Renal cortical epithelial cell (primary cell): ENCODE measurements around the gene SMARCB1. TPM values are rescaled to one million over a fixed set of nuclear protein-coding genes. Genes with fewer than 3 reads are reported as not detected.

Experiments
- DNase-seq: peaks from one replicate; pipeline ENCODE4 v3.0.0-alpha.2; 2011; ENCODE audit warnings: low read depth
- total RNA-seq: library from RNA; depleted of rRNA; stranded (reverse); fragments of >200 nt; gene quantifications from 2 replicates; pipeline ENCODE4 v1.2.3, GENCODE V29; 2014

Gene SMARCB1
- total RNA-seq, 1 donor from 2014 or later, result 35.2 TPM

DNA sequence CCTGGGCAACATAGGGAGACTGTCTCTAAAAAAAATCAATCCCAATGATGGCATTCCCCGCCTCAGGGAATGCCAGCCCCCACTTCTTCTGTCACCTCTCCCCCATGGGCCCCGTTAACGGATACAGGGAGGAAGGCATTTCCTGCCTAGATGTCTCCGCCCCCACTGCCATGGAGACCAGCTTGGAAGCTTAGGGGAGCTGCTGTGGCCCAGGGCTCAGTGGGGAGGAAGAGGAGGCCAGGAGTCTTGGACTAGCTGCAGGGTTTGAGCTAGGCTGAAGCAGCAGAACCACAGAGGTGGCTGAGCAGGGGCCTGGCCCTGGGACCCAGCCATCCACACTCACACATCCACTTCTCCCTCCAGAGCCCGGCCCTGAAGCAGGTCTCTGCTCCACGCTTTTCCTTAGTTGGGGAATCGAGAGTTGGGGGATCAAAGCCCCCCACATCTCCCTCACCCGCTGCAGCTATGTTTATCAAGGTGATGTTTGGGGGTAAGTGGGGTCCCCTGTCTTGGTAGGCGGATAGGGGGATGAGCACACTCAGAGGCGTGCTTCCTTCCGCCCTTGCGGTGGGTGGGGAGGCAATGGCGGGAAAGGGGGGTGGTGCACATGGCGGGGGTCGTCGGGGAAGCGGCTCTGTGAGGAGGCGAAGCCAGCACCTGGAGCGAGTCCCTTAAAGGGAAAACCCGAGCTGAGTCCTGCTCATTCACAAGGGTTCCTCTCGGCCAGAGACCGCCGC, 23.8 kb upstream of the SMARCB1 start, which contains the start of gene C22orf15:
C22orf15 (plus strand) TSS at position 149 of the 737 bp plus-strand sequence; CDS start at position 466, 317 bp downstream.
- no peak for DNase-seq

DNA sequence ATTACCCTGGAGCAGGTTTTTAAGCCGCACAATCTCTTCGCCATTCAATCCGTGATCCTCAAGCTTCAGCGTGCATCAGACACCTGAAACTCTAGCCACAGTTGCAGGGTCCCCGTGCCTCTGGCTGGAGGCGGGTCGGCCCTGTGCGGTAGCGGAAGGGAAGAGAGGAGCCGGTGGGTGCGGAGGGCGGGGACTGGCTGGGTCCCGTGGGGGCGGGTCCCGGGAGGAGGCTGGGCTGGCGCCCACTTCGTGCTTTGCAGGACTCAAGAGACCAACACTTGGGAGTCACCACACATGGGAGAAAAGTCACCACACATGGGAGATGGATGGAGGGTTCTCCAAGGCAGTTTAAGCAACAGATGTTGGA, 23.2 kb upstream of the SMARCB1 start:
- no peak for DNase-seq

DNA sequence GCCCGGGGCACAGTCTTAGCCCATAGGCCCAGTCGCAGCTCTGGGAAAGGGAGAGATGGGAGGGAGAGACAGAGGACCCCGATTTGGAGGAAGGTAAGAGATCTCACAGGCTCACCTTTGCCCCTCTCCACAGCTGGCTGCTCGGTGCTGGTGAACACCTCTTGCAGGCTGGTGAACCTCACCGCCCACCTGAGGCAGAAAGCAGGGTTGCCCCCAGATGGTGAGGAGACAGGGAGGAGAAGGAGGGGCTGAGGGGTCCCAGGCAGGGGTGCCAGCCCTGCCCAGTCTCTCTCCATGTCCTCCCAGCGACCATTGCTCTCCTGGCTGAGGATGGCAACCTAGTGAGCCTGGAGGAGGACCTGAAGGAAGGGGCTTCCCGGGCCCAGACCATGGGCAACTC, 22.8 kb upstream of the SMARCB1 start:
- no peak for DNase-seq

DNA sequence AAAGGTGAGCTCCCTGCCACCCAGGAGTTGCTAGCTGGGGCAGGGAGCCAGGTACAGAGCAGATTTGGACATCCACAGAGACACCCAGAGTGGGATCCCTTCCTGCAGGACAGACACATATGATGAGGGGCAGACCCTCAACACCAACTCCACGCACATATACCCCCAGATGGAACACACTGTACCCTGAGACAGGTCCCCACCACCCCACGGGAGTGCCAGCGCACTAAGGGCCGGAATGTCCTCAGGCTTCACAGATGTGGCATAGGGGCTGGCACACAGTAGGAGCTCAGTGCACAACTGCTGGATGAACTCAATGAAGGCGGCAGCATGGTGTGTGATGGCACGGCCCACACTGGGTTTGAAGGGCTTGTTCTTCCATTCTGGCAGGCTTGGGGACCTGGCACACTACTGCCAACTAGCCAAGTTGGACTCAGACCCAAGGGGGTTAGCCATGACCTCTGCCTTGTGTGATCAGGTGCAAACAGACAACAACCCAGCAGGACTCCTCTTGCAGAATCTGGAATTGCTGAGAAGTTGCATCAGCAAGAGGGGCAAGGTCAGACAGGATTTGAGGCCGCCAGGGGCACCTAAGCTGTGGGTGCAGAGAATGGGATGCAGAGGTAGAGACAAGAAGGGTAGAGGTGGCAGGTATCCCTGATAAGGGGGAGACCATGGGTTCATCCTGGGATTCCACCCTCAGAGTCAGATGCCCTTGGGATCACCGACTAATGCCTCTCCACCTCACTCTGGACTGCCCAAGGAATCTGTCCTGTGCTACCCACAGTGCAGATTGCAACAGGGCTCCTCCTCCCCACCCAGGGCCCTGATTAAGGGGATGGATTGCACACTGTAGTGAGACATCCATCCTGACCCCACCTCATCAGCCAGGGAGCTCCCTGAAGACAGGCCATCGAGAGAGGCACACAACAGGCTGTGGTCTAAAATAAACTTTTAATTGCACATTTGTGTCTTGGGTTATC, 21.6 kb upstream of the SMARCB1 start:
- no peak for DNase-seq

DNA sequence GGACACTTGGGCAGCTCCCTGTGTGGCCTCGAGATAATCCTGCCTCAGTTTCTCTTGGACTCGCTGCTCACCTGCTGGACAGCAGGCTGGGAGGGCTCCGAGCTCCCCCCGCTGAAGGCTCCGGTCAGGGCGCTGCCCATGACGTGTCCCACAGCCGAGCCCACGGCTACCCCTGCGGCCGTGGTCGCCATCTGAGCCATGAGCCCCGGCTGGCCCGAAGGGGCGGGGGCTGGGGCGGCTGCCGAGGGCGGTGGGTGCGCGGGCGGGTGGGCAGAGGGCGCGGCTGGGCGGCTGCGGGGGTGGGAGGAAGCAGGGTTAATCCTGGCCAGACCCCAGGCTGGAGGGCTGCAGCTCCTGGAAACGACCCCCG, 19.5 kb upstream of the SMARCB1 start:
- no peak for DNase-seq

DNA sequence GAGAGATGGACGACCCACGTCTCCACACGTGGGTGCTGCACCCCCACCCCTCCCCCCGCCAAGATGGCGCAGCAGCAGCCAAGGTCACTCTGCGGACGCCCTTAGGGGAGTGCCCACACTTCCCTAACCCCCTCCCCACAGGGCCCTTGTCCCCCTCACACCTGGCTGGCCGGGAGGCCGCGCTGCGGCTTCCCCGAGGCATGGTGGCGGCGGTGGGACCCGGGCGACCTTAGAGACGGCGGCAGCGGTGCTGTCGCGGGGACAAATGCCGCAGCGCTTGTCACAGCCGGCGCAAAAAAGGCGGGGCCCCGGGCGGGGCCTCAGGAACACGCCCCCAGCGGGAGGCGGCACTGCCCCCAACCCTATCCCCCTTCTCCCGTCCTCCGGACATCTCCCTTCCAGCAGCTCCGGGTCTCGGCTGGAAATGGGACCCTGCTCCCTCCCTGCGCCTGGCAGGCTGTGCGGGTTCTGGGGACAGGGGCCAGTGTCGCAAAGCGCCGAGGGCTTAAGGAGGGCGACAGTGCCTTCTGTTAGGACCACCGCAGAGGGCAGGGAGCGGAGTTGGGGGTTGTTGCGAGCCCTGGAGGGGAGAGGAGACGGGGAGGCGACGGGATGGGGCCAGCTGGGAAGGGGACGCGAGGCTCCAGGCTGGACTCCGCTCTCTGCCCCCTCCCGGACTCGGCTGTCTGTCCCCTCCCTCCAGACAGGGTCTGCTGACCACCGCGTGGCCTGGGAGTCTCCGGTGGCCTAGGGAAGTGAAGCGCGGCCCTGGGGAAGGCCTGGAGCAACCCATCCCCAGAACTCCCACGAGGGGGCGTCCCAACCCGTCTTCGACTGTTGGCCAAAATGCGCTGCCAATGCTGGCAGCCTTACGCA, 18.9 kb upstream of the SMARCB1 start, which contains the start of gene CHCHD10:
CHCHD10 (minus strand) TSS at position 300 of the 876 bp plus-strand sequence; CDS start at position 202, 98 bp downstream.
- DNase-seq, result peak; percentile 33

DNA sequence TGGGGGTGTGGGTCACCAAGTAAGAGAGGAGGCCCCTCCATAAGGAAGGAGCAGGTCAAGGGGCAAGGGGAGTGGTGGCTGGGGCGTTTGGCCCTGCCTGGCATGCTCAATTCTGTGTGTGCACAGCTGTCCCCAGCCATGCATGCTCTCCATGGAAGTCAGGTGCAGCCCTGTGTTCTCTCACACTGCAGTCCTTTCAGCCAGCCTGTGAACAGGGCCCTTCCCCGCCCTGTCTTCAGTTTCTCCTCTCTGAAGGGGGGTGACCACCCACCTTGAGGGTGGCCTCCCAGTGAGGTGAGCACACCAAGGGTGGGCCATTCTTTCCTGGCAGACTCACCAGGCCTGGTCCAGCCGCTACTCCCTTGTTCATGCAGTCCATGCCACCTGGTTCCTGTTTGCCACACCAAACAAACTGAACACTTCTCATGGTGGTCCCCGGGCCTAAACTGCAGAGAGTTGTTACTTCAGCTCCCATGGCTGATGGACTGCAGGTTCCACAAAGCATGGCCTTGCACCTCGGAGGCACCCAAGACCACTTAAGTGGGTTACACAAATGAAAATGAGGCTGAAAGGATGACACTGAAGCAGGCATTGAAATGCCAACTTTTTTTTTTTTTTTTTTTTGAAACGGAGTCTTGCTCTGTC, 17.3 kb upstream of the SMARCB1 start:
- DNase-seq, result no peak

DNA sequence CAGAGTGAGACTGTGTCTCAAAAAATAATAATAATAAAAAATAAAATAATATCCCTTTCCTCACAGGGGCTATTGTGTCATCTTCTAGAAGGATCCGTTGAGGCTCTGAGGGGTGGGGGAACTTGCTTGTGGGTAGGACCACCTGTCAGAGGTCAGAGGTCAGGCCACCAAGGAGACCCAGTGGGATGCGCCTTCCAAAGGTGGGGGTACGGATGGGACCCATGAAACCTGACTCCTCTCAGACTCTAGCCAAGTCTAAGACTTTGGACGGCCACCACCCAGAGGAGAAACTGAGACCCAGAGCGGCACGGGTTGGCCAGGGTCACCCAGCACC, 14.5 kb upstream of the SMARCB1 start:
- DNase-seq, result no peak

DNA sequence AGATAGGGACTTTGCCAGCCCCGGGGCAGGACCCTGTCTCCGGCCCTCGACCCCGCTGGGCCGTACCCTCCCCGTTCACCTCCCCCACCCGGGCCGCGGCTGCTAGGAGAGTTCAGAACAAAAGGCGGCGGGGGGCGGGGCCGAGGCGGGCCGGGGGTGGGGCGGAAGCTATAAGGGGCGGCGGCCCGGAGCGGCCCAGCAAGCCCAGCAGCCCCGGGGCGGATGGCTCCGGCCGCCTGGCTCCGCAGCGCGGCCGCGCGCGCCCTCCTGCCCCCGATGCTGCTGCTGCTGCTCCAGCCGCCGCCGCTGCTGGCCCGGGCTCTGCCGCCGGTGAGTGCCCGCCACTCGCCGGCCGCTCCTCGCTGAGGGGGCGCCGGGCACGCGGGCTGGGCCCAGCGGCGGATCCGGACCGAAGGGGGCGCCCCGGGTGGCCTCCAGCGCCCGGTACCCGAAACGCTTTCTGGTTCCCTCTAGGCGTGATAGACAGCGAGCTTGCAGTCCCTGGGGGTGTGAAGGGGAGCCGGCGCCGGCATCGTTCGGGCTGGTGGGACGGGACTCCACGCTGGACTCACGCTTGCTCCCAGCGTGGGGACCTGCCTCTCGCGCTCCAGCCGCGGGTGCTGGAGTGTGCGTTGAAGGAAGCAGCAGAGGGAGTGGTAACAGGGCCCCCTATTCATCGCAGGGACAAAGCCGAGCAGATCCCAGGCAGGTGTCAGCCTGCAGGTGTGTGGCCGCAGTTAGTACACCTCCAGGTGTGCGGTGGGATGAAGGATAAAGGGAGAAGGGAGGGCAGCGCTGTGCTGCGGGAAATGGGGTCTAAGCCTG, 13.9 kb upstream of the SMARCB1 start, which contains the start of gene MMP11:
MMP11 (plus strand) TSS at position 201 of the 825 bp plus-strand sequence; CDS start at position 223, 22 bp downstream.
- DNase-seq, result no peak

DNA sequence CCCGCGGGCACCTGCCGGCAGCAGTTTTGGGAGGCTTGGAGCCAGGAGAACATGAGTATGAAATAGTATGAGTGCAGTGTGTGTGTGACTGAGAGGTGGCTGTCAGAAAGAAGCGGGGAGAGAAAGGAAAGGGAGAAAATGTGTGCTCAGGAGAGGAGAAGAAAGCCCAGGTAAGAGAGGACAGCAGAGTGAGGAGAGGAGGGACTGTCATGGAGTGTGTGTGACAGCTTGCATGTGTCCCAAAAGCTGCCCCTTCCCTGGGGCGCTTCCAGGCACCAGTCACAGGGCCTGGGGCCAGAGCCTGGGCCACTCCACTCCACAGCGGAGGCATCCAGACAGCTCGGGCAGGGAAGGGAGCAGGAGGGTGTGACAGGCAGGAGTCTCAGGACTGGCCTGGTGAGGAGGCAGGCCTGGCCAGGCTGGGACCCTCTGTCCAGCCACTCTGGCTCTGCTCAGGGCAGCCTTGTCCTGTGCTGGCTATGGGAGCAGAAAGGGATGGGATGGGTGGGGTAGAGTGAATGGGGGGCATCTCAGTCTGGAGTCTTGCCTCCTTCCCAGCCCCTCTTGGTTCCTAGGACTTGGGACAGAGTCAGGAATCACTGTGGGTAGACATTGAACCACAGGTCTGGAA, 13.2 kb upstream of the SMARCB1 start:
- no peak for DNase-seq

DNA sequence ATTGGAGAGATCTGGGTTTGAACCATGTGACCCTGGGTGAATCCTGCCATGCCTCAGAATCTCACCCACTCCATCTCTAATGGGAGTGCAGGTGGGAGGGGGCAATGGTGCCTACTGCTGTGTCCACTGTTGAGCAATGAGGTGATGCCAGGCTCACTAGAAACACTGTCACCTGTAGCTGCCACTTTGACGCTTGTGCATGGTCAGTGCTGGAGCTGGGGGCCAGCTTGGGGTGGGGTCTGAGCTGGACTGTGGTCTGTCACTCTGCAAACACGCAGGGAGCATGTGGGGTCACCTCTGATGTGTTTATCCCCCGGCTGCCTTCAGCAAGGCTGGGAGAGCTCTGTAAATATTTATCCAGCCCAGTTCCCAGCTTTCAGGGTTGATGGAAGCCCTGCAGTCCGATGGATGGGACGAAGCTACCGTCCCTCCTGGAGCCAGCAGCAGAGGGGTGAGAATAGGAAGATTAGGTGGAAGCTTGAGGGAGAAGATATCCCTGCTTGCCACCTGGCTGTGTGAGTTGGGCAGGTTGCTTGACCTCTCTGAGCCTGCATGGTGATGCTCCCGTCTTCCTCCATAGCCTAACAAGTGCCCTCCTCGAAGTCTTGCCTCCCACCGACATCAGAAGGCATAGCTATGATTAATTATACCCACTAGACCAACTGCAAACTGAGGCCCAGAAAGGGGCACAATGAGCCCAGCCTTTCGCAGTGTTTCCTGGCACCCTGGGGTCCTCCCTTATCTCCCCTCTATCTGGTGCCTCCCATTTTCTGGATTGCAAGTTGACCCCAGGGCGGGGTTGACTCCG, 12.4 kb upstream of the SMARCB1 start:
- no peak for DNase-seq

DNA sequence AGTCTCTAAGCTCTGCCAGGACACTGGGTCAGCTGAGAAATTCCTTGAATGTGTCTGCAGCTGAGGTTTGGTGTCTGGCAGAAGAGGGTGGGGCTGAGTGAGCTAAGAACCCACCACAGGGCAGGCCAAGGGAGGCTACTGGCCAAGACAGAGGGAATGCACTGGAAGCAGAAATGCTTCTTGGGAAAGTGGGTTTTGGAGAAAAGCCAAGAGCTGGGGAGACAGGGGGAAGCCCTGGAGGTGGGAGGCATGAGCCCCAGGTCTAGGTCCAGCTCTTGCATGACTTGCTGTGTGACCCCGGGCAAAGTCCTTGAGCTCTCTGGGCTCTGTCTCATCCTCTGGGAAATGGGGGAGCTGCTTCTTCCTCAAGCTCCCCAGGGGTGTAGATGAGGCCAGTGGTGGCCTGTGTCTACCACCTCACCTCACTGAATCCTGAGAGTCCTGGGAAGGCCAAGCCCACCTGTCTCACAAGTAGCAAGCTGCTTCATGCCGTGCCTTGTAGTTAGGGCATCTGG, 11.8 kb upstream of the SMARCB1 start:
- DNase-seq, result peak; percentile 77

DNA sequence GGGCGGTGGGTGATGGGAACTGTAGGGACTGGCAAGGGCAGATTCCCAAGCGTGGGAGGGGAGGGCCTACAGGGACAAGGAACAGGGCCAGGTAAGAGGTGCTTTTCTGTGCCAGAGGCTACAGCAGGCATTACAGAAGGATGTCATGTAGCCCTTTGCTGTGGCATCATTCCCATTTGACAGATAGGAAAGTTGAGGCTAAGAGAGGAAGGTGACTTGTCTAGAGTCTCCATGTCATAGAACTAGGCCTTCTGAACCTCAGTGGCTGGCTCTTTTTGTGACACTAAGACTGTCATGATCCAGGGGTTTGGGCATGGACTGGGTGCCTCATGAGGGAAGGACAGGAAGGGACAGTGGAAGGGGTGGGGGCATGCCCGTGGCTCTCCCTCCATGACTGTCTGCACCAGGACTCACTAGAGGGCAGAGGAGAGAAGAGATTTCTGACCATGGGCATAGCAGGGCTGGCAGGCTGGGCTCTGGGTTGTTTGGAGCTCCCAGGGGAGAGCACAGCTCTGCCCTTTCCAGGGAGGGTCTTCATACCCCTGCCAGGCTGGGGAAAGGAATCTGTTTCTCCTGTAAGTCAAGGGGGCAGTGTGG, 10.9 kb upstream of the SMARCB1 start:
- DNase-seq, result no peak

DNA sequence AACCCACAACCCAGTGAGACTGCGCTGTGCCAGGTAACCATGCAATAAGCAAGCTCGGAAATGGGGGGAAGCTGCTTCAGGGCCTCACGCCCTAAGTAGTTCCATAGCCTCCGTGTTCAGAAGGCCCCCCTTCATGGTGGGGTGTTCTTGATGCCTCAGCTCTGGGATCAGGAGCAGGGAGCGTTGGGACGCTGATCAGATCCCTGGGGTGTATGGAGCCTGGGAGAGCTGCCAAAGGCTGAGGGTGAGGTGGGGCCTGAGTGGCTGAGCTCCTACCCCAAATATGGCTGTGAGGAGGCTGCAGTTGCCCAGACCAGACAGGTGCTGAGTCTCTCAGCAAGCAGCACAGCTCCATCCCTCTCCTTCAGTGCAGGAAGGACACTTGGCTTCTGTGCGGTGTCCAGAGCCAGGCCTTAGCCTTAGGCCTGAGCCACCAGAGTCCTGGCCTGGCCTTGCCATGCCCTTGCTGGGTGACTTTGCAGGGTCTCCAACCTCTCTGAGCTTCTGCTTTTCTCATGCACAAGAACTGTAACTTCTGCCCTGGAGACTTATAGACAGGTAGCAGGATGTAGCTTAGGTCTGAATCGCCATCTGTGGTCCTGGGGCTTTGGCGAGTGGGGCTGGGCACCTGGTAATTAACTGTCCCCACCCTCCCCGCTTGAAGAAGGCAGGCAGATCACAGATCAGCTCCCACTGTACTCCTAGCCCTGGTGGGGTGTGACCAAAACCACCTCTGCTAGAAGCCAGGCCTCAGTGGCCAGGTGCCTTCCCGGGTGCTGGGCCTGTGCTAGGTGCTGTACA, 8.8 kb upstream of the SMARCB1 start:
- no peak for DNase-seq

DNA sequence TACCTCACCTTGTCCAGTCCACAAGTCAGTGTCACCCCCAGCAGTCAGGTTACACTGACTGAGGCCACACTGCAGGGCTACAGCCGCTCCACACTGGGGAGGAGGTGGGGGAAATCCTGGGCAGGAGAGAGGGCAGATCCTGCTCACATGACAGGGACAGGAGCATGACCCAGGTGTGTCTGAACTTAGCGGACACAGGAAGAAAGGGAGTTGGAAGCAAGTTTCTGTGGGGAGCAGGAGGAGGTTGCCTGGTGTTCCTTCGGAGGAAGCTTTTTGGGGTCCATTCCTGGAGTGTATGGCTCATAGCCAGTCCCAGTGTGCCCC, 8.2 kb upstream of the SMARCB1 start:
- no peak for DNase-seq

DNA sequence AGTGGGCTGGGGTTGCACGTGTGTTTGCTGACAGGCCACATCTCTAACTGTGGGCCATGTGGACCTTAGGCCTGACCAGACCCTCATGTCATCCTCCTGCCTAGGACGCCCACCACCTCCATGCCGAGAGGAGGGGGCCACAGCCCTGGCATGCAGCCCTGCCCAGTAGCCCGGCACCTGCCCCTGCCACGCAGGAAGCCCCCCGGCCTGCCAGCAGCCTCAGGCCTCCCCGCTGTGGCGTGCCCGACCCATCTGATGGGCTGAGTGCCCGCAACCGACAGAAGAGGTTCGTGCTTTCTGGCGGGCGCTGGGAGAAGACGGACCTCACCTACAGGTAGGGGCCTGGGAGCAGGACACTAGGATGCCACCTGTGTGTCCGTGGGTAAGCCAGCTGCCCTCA, 7.7 kb upstream of the SMARCB1 start:
- DNase-seq, result no peak

DNA sequence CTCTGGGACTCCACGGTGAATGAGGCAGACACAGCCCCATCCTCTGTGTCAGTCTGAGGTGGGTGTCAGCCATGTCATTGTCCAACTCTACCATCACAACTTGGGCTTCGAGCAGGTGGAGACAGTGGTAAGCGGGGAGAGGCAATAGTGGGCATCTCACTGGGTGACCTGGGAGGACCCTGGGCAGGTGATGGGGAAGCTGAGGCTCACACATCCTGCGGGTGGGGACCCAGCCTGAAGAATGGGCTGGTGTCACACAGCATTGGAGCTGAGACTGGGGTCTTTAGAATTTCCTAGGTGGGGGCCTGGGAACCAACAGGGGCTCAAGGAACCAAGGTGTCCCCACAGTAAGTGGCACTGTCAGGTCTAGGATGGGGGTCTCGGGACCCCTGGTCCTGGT, 7.0 kb upstream of the SMARCB1 start:
- no peak for DNase-seq
